Stimulated activated CD4-positive, alpha-beta T cell treated with anti-CD3 and anti-CD28 coated beads, Interleukin-15, amount 100 ng/mL, for 48 hours (primary cell): ENCODE measurements around the gene RNF148.

Source experiments
- DNase-seq, 2 donors: peaks; one replicate each; pipeline ENCODE4 v3.0.0-alpha.2; 2020; ENCODE audit warnings: low read depth in 2 of 2

The RNF148 gene, protein sequence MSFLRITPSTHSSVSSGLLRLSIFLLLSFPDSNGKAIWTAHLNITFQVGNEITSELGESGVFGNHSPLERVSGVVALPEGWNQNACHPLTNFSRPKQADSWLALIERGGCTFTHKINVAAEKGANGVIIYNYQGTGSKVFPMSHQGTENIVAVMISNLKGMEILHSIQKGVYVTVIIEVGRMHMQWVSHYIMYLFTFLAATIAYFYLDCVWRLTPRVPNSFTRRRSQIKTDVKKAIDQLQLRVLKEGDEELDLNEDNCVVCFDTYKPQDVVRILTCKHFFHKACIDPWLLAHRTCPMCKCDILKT

GRCh38 chr7:122702872-122703510, at the start of gene RNF148:
TSS of gene RNF148 (minus strand) at chr7:122702922. CDS start at chr7:122702750, 172 bp downstream.
- no peak for DNase-seq

DNA sequence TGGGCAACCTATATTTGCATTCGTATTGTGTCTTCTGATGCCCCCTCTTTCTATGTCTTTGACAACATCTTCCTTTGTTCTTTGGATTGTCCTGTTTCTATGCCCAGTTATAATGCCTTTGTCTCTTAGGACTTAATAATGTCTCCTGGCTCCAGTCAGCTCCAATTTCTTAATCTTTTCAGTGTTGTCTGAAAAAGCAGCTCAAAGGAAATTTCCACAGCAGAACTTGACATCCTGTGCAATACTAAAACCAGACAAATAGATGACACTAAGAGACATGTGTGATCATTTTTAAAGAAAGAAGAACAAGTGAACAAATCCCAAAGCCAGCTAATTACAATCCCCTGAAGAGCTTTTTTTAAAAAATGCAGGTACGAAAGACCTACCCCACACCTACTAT, 47.7 kb upstream of the RNF148 start:
- no peak for DNase-seq

- no peak for DNase-seq
Observed at GRCh38 chr7:122748195-122748594, 45.5 kb upstream of the RNF148 start.

DNA sequence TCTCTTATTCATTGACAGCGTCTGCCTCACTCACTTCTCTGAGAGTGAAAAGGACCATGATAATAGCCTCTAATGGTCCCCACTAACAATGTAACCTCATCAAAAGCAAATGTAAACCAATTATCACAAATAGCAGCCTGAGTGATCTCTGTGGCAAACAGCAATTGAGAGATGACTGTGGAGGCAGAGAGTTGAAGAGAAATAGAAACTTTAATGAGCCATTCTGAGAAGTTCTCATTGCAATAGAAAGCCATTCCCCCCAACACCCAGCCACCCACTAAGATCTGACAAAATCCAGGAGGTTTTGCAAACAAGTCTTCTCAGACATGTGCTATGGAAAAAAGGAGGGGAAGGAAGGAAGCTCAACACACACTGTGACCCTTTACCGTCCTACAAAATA, 44.2 kb upstream of the RNF148 start:
- DNase-seq, result no peak

DNA sequence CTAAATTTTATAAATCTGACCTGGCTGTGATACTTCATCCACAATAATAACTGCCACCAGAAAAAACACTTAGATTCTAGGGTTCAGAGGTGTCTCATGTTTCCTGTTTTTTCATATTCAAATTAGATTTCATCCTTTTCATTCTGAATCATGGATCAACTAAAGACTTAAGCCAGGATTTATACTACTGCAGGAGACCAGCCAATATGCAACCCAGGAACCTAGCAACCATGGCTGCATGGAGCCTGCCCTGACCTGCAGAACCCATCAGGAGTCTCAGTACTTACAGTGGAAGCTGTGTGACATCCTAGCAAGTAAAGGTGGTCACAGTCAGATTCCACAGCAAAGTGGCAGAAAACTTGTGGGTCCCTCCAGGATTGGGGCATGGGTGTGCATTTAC, 40.5 kb upstream of the RNF148 start:
- no peak for DNase-seq

- DNase-seq, result no peak
Observed at GRCh38 chr7:122738947-122739346, 36.2 kb upstream of the RNF148 start.

DNA sequence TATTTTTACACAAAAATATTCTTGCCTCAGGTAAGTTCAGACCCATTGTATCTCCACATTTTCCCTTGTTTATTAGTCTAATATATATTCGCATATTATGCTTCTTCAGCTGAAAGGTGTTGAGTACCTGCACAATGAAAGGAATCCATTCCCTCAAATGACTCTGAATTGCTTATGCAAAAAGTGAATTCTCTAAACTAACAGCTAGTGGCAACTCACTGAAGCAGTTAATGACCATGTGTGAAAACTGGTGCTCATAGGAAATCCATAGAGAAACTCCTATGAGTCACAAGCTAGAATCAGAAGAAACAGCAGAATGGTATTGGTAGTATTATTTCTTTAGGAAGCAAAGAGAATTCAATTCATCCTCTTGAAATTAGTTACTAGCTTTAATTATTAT, 33.5 kb upstream of the RNF148 start:
- no peak for DNase-seq

GRCh38 chr7:122727759-122728158, 25.0 kb upstream of the RNF148 start:
- DNase-seq, result no peak

DNA sequence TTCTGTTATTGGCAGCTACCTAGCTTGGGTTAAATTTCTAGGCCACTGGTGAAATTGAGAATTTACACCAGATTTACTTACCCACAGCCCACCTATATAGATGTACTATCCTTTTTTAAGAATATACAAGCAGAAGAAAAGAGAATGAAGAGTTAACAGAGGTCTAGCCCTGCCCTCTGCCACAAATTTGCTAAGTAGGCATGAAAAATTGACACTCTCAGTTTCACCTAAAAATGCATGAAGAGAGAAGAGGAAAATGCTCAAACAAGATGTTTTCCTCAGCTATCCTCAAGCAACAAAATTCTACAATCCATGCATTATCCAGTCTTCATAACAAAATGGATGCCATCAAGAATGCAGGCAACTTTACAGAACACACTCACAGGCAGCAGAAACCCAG, 24.6 kb upstream of the RNF148 start:
- no peak for DNase-seq

- DNase-seq, result no peak
Observed at GRCh38 chr7:122726881-122727280, 24.2 kb upstream of the RNF148 start.

DNA sequence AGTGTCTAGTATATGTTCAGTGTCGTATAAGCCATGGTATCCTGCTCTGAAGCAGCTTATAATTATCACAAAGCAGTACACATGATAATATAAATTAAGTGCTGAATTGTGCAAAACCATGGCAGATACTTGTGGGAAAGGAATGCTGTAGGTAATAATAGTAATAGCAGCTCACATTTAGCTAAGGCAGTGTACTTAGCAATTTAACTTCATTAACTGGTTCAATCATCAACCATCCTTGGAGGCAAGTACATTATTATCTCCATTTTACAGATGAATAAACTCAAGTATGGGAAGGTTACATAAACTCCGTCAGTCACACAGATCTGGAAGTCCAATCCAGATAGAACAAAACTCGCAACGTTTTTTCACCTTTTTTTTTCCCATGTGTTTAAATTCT, 21.6 kb upstream of the RNF148 start:
- no peak for DNase-seq

DNA sequence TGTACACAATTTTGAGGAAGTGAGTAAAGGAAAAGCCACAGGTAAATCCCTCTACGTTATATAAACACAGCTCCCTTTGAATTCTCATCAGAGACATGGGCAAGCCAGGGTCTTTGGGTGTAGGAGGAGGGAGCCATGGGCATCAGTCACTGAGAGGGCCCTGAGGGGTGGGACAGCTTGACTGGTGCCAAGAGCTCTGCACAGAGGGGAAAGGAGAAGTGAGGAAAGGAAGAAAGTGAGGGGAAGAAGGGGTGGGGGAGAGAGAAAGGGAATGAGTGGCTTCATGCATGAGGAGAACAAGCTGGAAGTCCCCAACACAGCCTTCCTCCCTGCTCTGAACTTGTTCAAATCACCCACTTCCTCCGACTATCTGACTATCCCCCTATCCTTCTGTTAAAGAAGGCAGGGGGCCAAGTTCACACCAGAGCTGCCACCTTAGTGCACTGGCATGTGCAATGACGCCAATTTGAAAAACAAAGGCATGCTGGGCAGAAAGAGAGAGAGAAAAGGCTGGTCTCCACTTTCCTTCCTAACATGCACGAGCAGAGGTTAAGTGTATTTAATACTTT, 16.4 kb upstream of the RNF148 start:
- no peak for DNase-seq

DNA sequence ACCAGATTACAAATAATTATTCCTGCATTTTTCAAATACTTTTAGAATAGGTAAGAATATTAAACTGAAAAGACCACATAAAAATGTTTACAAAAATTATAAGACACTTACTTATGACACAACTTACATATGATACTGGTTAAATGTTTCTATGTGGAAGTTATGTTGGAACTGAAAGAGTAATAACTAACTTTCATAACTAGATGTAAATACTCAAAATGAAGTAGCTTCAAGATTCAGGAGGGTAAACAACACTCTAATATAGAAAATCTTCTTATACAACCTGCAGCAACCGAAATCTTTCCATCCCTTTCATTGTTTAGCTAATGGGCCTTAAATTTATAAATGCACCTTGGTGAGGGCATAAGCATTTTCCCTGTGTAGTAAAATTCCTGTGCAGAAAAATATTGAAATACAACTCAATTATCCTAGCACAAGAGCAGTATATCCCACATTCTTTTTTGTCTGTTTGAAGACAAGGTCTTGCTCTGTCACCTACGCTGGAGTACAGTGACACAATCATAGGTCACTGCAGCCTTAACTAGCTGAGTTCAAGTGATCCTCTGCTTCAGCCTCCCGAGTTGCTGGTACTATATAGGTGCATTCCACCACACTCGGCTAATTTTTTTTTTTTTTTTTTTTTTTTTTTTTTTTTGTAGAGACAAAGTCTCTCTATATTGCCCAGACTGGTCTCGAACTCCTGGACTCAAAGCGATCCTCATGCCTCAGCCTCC, 14.8 kb upstream of the RNF148 start:
- DNase-seq, result no peak

DNA sequence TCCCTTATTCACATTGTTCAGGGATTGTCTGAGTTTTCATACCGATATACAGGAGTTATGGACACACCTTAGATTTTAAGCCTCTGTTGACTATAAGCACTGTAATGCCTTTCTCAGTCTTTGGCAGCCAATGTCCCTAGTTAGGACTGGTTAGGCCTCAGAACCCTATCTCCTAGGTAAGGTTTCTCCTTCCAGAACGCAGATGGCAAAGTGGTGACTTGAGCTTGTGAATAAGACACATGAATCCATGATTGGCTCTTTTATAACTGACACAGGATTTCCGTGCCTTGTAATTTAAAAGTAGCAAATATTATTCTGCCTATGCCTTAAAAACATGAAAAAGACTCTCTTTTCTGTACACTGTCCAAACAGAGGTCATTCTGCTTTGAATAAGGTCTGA, 12.5 kb upstream of the RNF148 start:
- no peak for DNase-seq

DNA sequence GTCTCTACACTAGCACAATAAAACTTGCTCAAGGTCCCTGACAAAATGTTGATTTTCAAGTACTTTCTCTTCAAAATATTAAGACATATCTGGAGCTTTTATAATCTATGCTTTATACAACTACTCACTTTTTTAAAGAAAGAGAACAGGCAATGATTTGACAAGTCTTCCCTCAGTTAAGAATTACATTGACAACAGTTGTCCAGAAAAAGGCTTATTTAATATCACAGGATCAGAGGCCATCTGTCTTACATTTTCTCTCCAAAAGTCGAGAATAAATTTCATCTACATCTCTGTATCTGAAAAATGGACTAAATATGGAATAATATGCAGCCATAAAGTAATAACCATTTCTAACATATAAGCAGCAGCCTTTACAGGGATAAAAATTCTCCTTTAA, 8.2 kb upstream of the RNF148 start:
- DNase-seq, result no peak

- DNase-seq, result no peak
Observed at GRCh38 chr7:122709930-122710646, 7.4 kb upstream of the RNF148 start.

GRCh38 chr7:122706836-122707235, 4.1 kb upstream of the RNF148 start:
- no peak for DNase-seq

DNA sequence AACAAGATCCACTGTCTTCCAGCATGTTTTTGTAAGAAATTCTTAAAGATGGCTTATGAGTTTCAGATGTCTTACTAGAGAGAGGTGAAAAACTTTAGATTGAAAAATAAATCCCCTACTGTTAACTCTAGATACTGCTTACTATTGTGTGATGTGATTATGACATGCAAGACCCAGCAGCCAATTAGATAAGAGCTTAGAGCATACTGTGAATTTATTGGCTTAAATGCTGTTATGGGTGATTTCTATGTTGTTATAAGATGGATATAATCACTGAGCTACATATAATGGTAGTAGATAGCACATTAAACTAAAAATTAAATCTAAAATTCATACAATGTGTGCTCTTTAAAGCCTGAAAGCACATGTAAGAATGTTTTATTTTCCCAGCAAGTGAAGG, 3.7 kb downstream of the RNF148 start, which contains the start of gene RNF133:
RNF133 (minus strand) TSS at position 101 of the 400 bp plus-strand sequence. CDS start 199 bp downstream, outside the sequence.
- DNase-seq, result no peak

DNA sequence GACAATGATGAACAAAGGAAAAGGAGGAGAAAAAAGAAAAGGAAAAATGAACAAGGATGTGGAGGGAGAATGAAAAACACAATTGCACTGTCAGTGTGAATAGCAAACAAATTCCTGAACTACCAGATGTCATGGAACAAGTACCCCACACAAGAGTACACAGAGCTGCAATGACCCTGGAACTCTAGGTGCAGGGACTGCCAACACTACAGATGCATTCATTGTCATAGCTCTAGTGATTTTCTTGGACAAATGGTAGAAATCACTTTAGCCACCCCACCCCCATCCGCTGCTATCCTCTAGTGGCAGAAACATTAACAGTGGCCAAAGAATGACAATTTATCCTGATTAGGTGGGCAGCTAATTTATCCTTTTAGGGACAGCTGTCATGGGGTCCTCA, 6.9 kb downstream of the RNF148 start:
- DNase-seq, result no peak

DNA sequence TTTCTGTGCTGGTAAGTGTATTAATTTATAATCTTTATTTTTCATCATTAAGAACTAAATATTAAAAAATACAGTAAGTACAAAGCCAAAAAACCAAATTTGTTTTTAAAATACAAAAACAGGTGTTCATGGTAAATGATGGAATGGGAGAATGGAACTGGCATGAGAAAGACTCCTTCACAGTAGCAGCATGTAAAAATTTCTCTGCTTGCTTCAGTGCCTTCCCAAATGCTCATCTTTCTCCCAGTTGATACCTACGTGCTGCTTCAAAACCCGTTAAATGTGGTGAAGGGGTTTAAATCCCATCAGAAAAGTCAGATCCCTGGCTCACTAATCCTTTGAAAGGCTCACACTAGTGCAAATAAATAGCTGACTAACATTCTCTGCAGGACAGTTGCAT, 8.0 kb downstream of the RNF148 start:
- DNase-seq, result no peak

- no peak for DNase-seq
Observed at GRCh38 chr7:122692769-122693309, 9.9 kb downstream of the RNF148 start.
